HG03432 (cell line): Measurements from ENCODE around the gene STPG4.

Experiments
- ATAC-seq: cut with Tn5 transposase; IDR thresholded peaks from one replicate; pipeline ENCODE4 v1.9.1; 2021; ENCODE audit warnings: mild to moderate bottlenecking, moderate library complexity; ENCODE audit not compliant: unreplicated experiment

The STPG4 gene

GRCh38 chr2:47091118-47091517 lies 64.0 kb downstream of the STPG4 start:
- ATAC-seq, result no peak

- ATAC-seq, result no peak
Measured at GRCh38 chr2:47089083-47089464, 66.0 kb downstream of the STPG4 start.

- ATAC-seq, result no peak
Measured at GRCh38 chr2:47088371-47089082, 66.6 kb downstream of the STPG4 start.

GRCh38 chr2:47087051-47087450 lies 68.1 kb downstream of the STPG4 start:
- ATAC-seq, result no peak

GRCh38 chr2:47086571-47086970 lies 68.5 kb downstream of the STPG4 start:
- ATAC-seq, result no peak

- ATAC-seq, result no peak
Measured at GRCh38 chr2:47086054-47086471, 69.0 kb downstream of the STPG4 start.

GRCh38 chr2:47083886-47084687 lies 71.0 kb downstream of the STPG4 start:
- ATAC-seq, result no peak

- ATAC-seq, result no peak
Measured at GRCh38 chr2:47083485-47083884, 71.6 kb downstream of the STPG4 start.

GRCh38 chr2:47083005-47083404 lies 72.1 kb downstream of the STPG4 start:
- no peak for ATAC-seq

- ATAC-seq, result no peak
Measured at GRCh38 chr2:47080888-47081301, 74.2 kb downstream of the STPG4 start.

GRCh38 chr2:47079515-47080412 lies 75.3 kb downstream of the STPG4 start:
- ATAC-seq, result no peak

GRCh38 chr2:47078541-47079482 lies 76.3 kb downstream of the STPG4 start:
- no peak for ATAC-seq

- ATAC-seq, result no peak
Measured at GRCh38 chr2:47077442-47078117, 77.5 kb downstream of the STPG4 start.

GRCh38 chr2:47076586-47077441 lies 78.3 kb downstream of the STPG4 start:
- ATAC-seq, result no peak

GRCh38 chr2:47076126-47076506 lies 79.0 kb downstream of the STPG4 start:
- ATAC-seq, result no peak

- ATAC-seq, result no peak
Measured at GRCh38 chr2:47075361-47076125, 79.6 kb downstream of the STPG4 start.

GRCh38 chr2:47074691-47075090 lies 80.4 kb downstream of the STPG4 start:
- no peak for ATAC-seq

GRCh38 chr2:47073641-47074040 lies 81.5 kb downstream of the STPG4 start:
- ATAC-seq, result no peak
